Lung (tissue), 12 donors: Measurements from ENCODE around the gene ELP4. TPM values are rescaled to one million over a fixed set of nuclear protein-coding genes. Genes with fewer than 3 reads are reported as not detected.

Experiments
- ATAC-seq: fragments of 200-7000 bp; cut with Tn5 transposase; one replicate; pipeline ENCODE4 v1.9.1; 2020; ENCODE audit warnings: moderate number of reproducible peaks; ENCODE audit not compliant: insufficient read depth, low FRiP score
- DNase-seq, 3 donors: peaks; one replicate each; pipeline ENCODE4 v3.0.0-alpha.2; 2013 to 2017
- H3K27ac ChIP-seq, 2 donors: one replicate each; pipeline ENCODE4 v1.5.1; 2013; ENCODE audit warnings: mild to moderate bottlenecking in 2 of 2, moderate library complexity in 2 of 2, control low read depth in 1 of 2, inconsistent platforms in 1 of 2, low read depth in 1 of 2, low read length in 1 of 2
- H3K27me3 ChIP-seq, 3 donors: one replicate each; pipeline ENCODE4 v1.5.1; 2013; ENCODE audit warnings: low read length in 2 of 3; ENCODE audit not compliant: control insufficient read depth in 3 of 3, insufficient read depth in 3 of 3
- H3K36me3 ChIP-seq, 4 donors: one replicate each; pipeline ENCODE4 v1.5.1; 2013; ENCODE audit warnings: low read length in 4 of 4, mild to moderate bottlenecking in 1 of 4, moderate library complexity in 1 of 4; ENCODE audit not compliant: control insufficient read depth in 4 of 4, insufficient read depth in 4 of 4
- H3K4me1 ChIP-seq, 5 donors: one replicate each; pipeline ENCODE4 v1.5.1; 2013; ENCODE audit warnings: low read length in 5 of 5, mild to moderate bottlenecking in 2 of 5, moderate library complexity in 1 of 5; ENCODE audit not compliant: control insufficient read depth in 5 of 5, insufficient read depth in 5 of 5
- H3K4me3 ChIP-seq: one replicate; pipeline ENCODE4 v1.5.1; 2013; ENCODE audit warnings: mild to moderate bottlenecking, control low read depth, moderate library complexity
- H3K9ac ChIP-seq, 2 donors: one replicate each; pipeline ENCODE4 v1.5.1; 2013; ENCODE audit warnings: low read length in 2 of 2, control low read depth in 1 of 2; ENCODE audit not compliant: insufficient read depth in 1 of 2
- H3K9me3 ChIP-seq, 4 donors: one replicate each; pipeline ENCODE4 v1.5.1; 2013; ENCODE audit warnings: low read length in 3 of 4, mild to moderate bottlenecking in 1 of 4, moderate library complexity in 1 of 4; ENCODE audit not compliant: control insufficient read depth in 4 of 4, insufficient read depth in 3 of 4
- WGBS, 2 donors: extraction: QIAGEN DNeasy Blood & Tissue Kit; methylation state at CpG; one replicate each; pipeline ENCODE4 v1.1.7; 2013; 5-methylcytosine and 5-hydroxymethylcytosine counted together
- polyA plus RNA-seq, 2 donors: library from polyadenylated mRNA; stranded (reverse); fragments of 200-250 nt; gene quantifications; one replicate each; pipeline ENCODE4 v1.2.1, GENCODE V29; 2013
- total RNA-seq, 2 donors: library from RNA; depleted of rRNA in 1 of 2; stranded (reverse); fragments of >200 nt in 1 of 2; gene quantifications; one replicate each; pipeline ENCODE4 v1.2.1, GENCODE V29; 2014 to 2021
- TF ChIP-seq, protein P1 (sequence below): IDR thresholded peaks from 2 replicates; pipeline ENCODE4 v1.5.1; 2012; ENCODE audit warnings: mild to moderate bottlenecking; ENCODE audit errors: control extremely low read depth, extremely low read depth
- donor health status: control.
- donor health status: control.
- donor health status: Bipolar disorder and iron deficiency.
- donor health status: healthy.
- donor health status: DM: yes; HTN: yes; CAD: no.

The ELP4 gene
- total and polyA plus RNA-seq, 4 donors = 7.7 to 47.8 (median 13.7) TPM

DNA sequence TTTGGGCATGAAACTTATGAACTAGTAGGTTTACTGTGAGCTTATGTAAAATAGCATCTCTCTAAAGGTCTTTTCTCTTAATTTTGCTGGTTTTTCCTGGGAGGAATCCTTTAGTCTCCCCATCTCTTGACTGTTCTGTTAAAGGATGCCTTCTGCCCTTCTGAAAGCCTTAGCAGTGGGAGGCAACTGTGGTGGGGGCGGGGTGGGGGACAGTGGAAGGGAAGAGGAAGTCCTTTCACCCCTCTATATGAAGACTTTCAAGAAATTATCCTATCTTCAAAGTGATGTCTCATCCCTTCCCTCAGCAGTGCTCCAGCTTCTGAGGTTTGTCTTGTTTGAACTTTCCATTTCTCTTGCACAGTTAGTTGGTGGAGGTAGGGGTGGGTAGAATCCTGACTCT, 73.1 kb downstream of the ELP4 start:
- no peak for ATAC-seq
- WGBS, 2 donors = 75 to 91% methylated on average over 1 of the region's 1 CpG
- Histone ChIP-seq H3K36me3 (peaks cover 0 to 2% (median 0%) of the 10 kb centered on the region in 4 donors), H3K4me1 (no peaks in the 10 kb centered on the region), H3K27me3 (no peaks in the 10 kb centered on the region), H3K4me3 (no peak overlapping the region), H3K9me3 (no peaks in the 10 kb centered on the region), H3K27ac (no peak overlapping the region), H3K9ac (no peak overlapping the region)
- DNase-seq = no peak
- TF ChIP-seq, protein P1, sequence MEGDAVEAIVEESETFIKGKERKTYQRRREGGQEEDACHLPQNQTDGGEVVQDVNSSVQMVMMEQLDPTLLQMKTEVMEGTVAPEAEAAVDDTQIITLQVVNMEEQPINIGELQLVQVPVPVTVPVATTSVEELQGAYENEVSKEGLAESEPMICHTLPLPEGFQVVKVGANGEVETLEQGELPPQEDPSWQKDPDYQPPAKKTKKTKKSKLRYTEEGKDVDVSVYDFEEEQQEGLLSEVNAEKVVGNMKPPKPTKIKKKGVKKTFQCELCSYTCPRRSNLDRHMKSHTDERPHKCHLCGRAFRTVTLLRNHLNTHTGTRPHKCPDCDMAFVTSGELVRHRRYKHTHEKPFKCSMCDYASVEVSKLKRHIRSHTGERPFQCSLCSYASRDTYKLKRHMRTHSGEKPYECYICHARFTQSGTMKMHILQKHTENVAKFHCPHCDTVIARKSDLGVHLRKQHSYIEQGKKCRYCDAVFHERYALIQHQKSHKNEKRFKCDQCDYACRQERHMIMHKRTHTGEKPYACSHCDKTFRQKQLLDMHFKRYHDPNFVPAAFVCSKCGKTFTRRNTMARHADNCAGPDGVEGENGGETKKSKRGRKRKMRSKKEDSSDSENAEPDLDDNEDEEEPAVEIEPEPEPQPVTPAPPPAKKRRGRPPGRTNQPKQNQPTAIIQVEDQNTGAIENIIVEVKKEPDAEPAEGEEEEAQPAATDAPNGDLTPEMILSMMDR = no peak

DNA sequence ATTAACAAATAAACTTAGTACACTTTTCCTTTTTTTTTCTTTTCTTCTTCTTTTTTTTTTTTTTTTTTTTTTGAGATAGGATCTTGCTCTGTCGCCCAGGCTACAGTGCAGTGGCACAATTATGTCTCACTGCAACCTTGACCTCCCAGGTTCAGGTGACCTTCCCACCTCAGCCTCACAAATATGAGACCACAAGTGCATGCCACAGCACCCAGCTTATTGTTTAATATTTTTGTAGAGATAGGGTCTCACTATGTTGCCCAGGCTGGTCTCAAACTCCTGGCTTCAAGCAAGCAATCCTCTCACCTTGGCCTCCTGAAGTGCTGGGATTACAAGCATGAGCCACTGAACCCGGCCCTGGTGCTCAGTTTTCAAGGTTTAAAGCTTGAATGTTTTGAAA, 88.9 kb downstream of the ELP4 start:
- Histone ChIP-seq H3K27me3 (no peaks in the 10 kb centered on the region), H3K4me1 (no peaks in the 10 kb centered on the region), H3K9ac (no peak overlapping the region), H3K36me3 (peaks cover 0 to 2% (median 1%) of the 10 kb centered on the region in 4 donors), H3K9me3 (no peaks in the 10 kb centered on the region), H3K27ac (no peak overlapping the region), H3K4me3 (no peak overlapping the region)
- TF ChIP-seq, protein P1 = no peak
- ATAC-seq (no peak), DNase-seq (no peak)
- WGBS, 2 donors = 90 to 92% methylated on average over 2 of the region's 2 CpGs

DNA sequence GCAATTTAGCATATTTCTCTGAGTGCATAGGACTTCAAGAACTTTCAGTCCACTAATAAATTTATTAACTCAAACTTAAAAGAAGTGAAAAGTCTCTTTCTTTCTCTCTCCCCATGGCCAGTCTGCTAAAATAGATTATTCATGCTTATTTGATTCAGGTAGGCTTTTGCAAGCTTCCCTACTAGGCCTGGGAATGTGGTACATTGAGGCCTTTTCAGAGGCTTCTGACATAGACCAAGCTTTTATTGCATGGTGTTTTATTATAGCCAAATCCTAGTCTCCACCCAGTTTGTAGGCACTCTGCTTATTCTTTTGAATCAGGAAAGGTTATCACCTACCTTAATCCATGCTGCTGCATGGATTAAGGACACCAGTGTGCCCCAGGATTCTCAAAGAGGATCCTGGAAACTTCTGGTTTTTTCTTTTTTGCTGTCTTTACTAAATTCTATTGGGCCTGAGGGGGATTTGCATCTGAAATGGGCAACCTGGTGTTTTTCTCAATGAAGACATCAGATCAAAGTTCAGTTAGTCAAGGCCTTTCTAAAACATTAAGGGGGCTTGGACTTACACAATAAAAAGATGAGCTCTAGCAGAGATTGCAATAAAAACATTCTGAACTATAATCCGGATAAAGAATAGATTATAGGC, 92.2 kb downstream of the ELP4 start:
- DNase-seq (no peak), ATAC-seq (no peak)
- WGBS, 2 donors = 96 to 98% methylated on average over 1 of the region's 1 CpG
- Histone ChIP-seq H3K27ac (no peak overlapping the region), H3K4me3 (no peak overlapping the region), H3K27me3 (no peaks in the 10 kb centered on the region), H3K9me3 (no peaks in the 10 kb centered on the region), H3K9ac (no peak overlapping the region), H3K4me1 (no peaks in the 10 kb centered on the region), H3K36me3 (peaks cover 0 to 4% (median 1%) of the 10 kb centered on the region in 4 donors)
- TF ChIP-seq, protein P1 = no peak

DNA sequence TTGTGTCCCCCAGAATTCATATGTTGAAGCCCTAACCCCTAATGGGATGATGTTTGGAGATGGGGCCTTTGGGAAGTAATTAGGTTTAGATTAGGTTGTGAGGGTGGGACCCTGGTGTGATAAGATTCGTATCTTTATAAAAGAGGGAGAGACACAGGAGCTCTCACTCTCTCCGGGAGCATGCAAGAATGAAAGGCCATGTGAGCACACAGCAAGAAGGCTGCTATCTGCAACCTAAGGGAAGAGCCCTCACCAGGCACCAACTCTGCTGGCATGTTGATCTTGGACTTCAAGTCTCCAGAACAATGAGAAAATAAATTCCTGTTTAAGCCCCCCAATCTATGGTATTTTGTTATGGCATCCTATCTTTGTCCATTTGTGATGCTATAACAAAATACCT, 97.3 kb downstream of the ELP4 start:
- H3K9ac ChIP-seq = no peak overlapping the region
- no peaks in the 10 kb centered on the region for H3K9me3 ChIP-seq
- TF ChIP-seq, protein P1 = no peak
- H3K27ac ChIP-seq = no peak overlapping the region
- 93% methylated on average over 2 of the region's 2 CpGs for WGBS, 2 donors
- peaks cover 0 to 2% (median 0%) of the 10 kb centered on the region in 4 donors for H3K36me3 ChIP-seq
- no peaks in the 10 kb centered on the region for H3K27me3 ChIP-seq
- no peaks in the 10 kb centered on the region for H3K4me1 ChIP-seq
- no peak for ATAC-seq
- no peak overlapping the region for H3K4me3 ChIP-seq
- DNase-seq = no peak
